Adrenal gland (tissue), 5 donors: Measurements from ENCODE around the gene POLE.

Experiments used
- POLR2A ChIP-seq, 2 donors: fragments of 450-650 bp; IDR thresholded peaks; one replicate each; pipeline ENCODE4 v1.6.1; 2017; ENCODE audit warnings: antibody characterized with exemption in 2 of 2, mild to moderate bottlenecking in 2 of 2, moderate library complexity in 1 of 2
- TF ChIP-seq, protein P1 (sequence below), 6 experiments: fragments of 450-650 bp in 4 of 6; fragments of 200-600 bp in 2 of 6; sonication (generic) in 1 of 6; IDR thresholded peaks; 1 replicate in 5 of 6; 2 replicates in 1 of 6; pipeline versions ENCODE4 v1.5.1 to v1.8.0; 2016 to 2021; ENCODE audit warnings: antibody characterized with exemption in 6 of 6, mild to moderate bottlenecking in 2 of 6, moderate library complexity in 1 of 6
- donor health status: DM: no; HTN: no; CAD: no.

DNA sequence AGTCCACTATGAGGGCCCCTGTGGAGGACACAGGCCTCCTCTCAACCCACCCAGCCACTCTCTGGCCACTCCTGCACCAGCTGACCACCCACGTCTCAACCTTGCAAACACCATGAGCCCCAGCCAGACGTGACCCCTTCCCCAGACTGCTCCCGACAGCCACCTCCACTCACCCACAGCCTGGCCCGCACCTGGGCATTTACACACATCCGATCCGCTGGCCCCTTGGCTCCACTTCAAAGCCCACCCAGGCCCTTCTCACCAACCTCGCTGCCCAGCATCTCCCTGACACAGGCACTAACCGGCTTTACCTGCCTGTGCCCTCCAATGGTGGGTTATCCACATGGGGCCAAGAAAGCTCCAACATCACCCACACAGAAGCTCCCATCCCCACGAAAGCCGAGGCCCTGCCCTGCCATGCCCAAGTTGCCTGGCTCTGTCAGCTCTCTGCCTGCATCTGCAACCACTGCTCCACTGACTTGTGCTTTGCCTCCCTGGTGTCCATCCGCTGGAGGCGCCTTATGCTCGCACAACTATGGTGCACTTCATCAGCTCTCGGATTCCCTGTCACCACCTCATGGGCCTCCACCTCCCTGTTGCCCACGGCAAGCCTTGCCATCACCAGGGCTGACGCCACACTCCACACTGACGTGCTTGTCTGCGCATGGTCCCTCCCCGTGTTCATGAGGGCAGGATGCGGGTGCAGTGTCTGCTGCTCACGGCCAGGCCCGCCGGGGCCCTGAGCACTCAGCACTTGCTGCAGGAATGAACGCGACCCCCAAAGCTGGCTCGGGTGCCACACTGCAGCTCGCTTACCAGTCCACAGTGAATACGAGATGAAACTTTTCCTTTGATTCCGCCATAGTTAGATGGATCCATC is 51.8 kb downstream of the POLE start:
- TF ChIP-seq POLR2A (IDR thresholded peaks at IDR 0.05), result no peak
- TF ChIP-seq, protein P1, sequence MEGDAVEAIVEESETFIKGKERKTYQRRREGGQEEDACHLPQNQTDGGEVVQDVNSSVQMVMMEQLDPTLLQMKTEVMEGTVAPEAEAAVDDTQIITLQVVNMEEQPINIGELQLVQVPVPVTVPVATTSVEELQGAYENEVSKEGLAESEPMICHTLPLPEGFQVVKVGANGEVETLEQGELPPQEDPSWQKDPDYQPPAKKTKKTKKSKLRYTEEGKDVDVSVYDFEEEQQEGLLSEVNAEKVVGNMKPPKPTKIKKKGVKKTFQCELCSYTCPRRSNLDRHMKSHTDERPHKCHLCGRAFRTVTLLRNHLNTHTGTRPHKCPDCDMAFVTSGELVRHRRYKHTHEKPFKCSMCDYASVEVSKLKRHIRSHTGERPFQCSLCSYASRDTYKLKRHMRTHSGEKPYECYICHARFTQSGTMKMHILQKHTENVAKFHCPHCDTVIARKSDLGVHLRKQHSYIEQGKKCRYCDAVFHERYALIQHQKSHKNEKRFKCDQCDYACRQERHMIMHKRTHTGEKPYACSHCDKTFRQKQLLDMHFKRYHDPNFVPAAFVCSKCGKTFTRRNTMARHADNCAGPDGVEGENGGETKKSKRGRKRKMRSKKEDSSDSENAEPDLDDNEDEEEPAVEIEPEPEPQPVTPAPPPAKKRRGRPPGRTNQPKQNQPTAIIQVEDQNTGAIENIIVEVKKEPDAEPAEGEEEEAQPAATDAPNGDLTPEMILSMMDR (IDR thresholded peaks at IDR 0.05), result no peak
